Smooth muscle cell (in vitro differentiated cells): ENCODE data around the gene GRK3. TPM values are rescaled to one million over a fixed set of nuclear protein-coding genes. Genes with fewer than 3 reads are reported as not detected.

Source experiments
- DNase-seq: peaks from one replicate; lab custom pipeline; 2025; ENCODE audit not compliant: unreplicated experiment; lab: John Stamatoyannopoulos, UW
- H2AFZ ChIP-seq: fragments of 200-600 bp; sonication (generic); 2 replicates; pipeline ENCODE4 v1.6.0; 2016; ENCODE audit warnings: antibody characterized with exemption, low read depth, mild to moderate bottlenecking
- H3F3A ChIP-seq: fragments of 200-600 bp; sonication (generic); 2 replicates; pipeline ENCODE4 v1.6.0; 2017; ENCODE audit warnings: antibody characterized with exemption, low read depth
- H3K27ac ChIP-seq: fragments of 200-600 bp; sonication (generic); 2 replicates; pipeline ENCODE4 v1.5.1; 2016; ENCODE audit warnings: low read depth, mild to moderate bottlenecking
- H3K27me3 ChIP-seq: fragments of 200-600 bp; sonication (generic); 2 replicates; pipeline ENCODE4 v1.6.1; 2016; ENCODE audit warnings: low read depth, mild to moderate bottlenecking
- H3K36me3 ChIP-seq: fragments of 200-600 bp; sonication (generic); 2 replicates; pipeline ENCODE4 v1.5.1; 2016; ENCODE audit warnings: low read depth
- H3K4me1 ChIP-seq: fragments of 200-600 bp; sonication (generic); 2 replicates; pipeline ENCODE4 v1.5.1; 2016; ENCODE audit warnings: low read depth
- H3K4me2 ChIP-seq: fragments of 200-600 bp; sonication (generic); 2 replicates; pipeline ENCODE4 v1.6.0; 2016; ENCODE audit warnings: mild to moderate bottlenecking
- H3K4me3 ChIP-seq: fragments of 200-600 bp; sonication (generic); 2 replicates; pipeline ENCODE4 v1.5.1; 2016; ENCODE audit warnings: mild to moderate bottlenecking
- H3K79me2 ChIP-seq: fragments of 200-600 bp; sonication (generic); 2 replicates; pipeline ENCODE4 v1.6.0; 2016; ENCODE audit warnings: low read depth, mild to moderate bottlenecking
- H3K9ac ChIP-seq: fragments of 200-600 bp; sonication (generic); 2 replicates; pipeline ENCODE4 v1.6.0; 2016; ENCODE audit warnings: low read depth
- H3K9me3 ChIP-seq: fragments of 200-600 bp; sonication (generic); replicated peaks from 2 replicates; pipeline ENCODE4 v1.5.1; 2016; ENCODE audit warnings: low read depth
- H4K20me1 ChIP-seq: fragments of 200-600 bp; sonication (generic); 2 replicates; pipeline ENCODE4 v1.6.0; 2016; ENCODE audit warnings: low read depth
- CTCF ChIP-seq: fragments of 200-600 bp; sonication (generic); IDR thresholded peaks from 2 replicates; pipeline ENCODE4 v1.5.1; 2017; ENCODE audit warnings: borderline replicate concordance, mild to moderate bottlenecking, antibody characterized with exemption; ENCODE audit not compliant: insufficient read depth, poor library complexity, severe bottlenecking
- WGBS: methylation state at CpG from one replicate; pipeline ENCODE4 v1.1.7; 2016; ENCODE audit warnings: low lambda C conversion rate; 5-methylcytosine and 5-hydroxymethylcytosine counted together
- polyA plus RNA-seq: library from polyadenylated mRNA; unstranded; fragments of >200 nt; fragmentation: Nextera tagmentation; extraction: Ambion mirVana; gene quantifications from 2 replicates; pipeline ENCODE4 v1.2.1, GENCODE V29; 2016
- total RNA-seq: library from RNA; depleted of rRNA; stranded (reverse); fragments of >200 nt; gene quantifications from 2 replicates; pipeline ENCODE4 v1.2.3, GENCODE V29; 2014

GRK3 gene
- total and polyA plus RNA-seq, 2 experiments from 2014 or later, result 1.0 to 4.6 TPM

GRCh38 chr22:25645266-25645665 is 80.8 kb downstream of the GRK3 start:
- H4K20me1 ChIP-seq, result no peaks in the 10 kb centered on the region
- no peak for DNase-seq
- no peak overlapping the region for H3K4me2 ChIP-seq
- no peak overlapping the region for H3K9ac ChIP-seq
- WGBS, result 56% methylated on average over 6 of the region's 6 CpGs
- no peak for TF ChIP-seq CTCF
- no peaks in the 10 kb centered on the region for H3K27me3 ChIP-seq
- no peak overlapping the region for H2AFZ ChIP-seq
- H3K9me3 ChIP-seq, result no peaks in the 10 kb centered on the region
- no peaks in the 10 kb centered on the region for H3K4me1 ChIP-seq
- H3K4me3 ChIP-seq, result no peak overlapping the region
- no peak overlapping the region for H3K27ac ChIP-seq
- no peaks in the 10 kb centered on the region for H3K36me3 ChIP-seq
- H3F3A ChIP-seq, result no peaks in the 10 kb centered on the region
- H3K79me2 ChIP-seq, result no peaks in the 10 kb centered on the region

GRCh38 chr22:25645964-25646363 is 81.5 kb downstream of the GRK3 start:
- Histone ChIP-seq H3K79me2 (no peaks in the 10 kb centered on the region), H3K4me2 (no peak overlapping the region), H3K9me3 (no peaks in the 10 kb centered on the region), H3K4me3 (no peak overlapping the region), H2AFZ (no peak overlapping the region), H4K20me1 (no peaks in the 10 kb centered on the region), H3K27ac (no peak overlapping the region), H3K27me3 (no peaks in the 10 kb centered on the region), H3K36me3 (no peaks in the 10 kb centered on the region), H3K9ac (no peak overlapping the region), H3K4me1 (no peaks in the 10 kb centered on the region), H3F3A (no peaks in the 10 kb centered on the region)
- no peak for DNase-seq
- 96% methylated on average over 1 of the region's 1 CpG for WGBS
- no peak for TF ChIP-seq CTCF

GRCh38 chr22:25650833-25651232 is 86.4 kb downstream of the GRK3 start:
- H3K9ac ChIP-seq, result no peak overlapping the region
- H4K20me1 ChIP-seq, result no peaks in the 10 kb centered on the region
- no peak overlapping the region for H3K4me3 ChIP-seq
- H3K79me2 ChIP-seq, result no peaks in the 10 kb centered on the region
- no peak for DNase-seq
- H3K9me3 ChIP-seq, result no peaks in the 10 kb centered on the region
- TF ChIP-seq CTCF, result no peak
- no peaks in the 10 kb centered on the region for H3K27me3 ChIP-seq
- no peak overlapping the region for H3K27ac ChIP-seq
- H3F3A ChIP-seq, result no peaks in the 10 kb centered on the region
- no peak overlapping the region for H3K4me2 ChIP-seq
- no peak overlapping the region for H2AFZ ChIP-seq
- H3K36me3 ChIP-seq, result no peaks in the 10 kb centered on the region
- H3K4me1 ChIP-seq, result no peaks in the 10 kb centered on the region

- 95% methylated on average over 4 of the region's 4 CpGs for WGBS
- Histone ChIP-seq H3K4me2 (no peak overlapping the region), H3K9ac (no peak overlapping the region), H3K4me3 (no peak overlapping the region), H3F3A (no peaks in the 10 kb centered on the region), H4K20me1 (no peaks in the 10 kb centered on the region), H3K27ac (no peak overlapping the region), H3K27me3 (no peaks in the 10 kb centered on the region), H3K79me2 (no peaks in the 10 kb centered on the region), H3K4me1 (no peaks in the 10 kb centered on the region), H3K9me3 (no peaks in the 10 kb centered on the region), H3K36me3 (no peaks in the 10 kb centered on the region), H2AFZ (no peak overlapping the region)
- no peak for DNase-seq
- no peak for TF ChIP-seq CTCF
These were observed 87.0 kb downstream of the GRK3 start for GRCh38 chr22:25651332-25652085.
